Activated naive CD8-positive, alpha-beta T cell treated with anti-CD3 and anti-CD28 coated beads for 36 hours (primary cell): Measurements from ENCODE around the gene P2RX7. TPM values are rescaled to one million over a fixed set of nuclear protein-coding genes. Genes with fewer than 3 reads are reported as not detected.
"Not testable (repeated sequence)": the region's sequence is repeated elsewhere in the genome, so short reads cannot be mapped to it uniquely, and the experiment has no call there.

ENCODE experiments used
- DNase-seq: peaks from one replicate; pipeline ENCODE4 v3.0.0; 2021
- H3K27ac Mint-ChIP-seq: one replicate; pipeline ENCODE4 v1.8.0; 2022; ENCODE audit warnings: mild to moderate bottlenecking, moderate library complexity, mixed read lengths
- H3K27me3 Mint-ChIP-seq: one replicate; pipeline ENCODE4 v1.8.0; 2022; ENCODE audit warnings: mild to moderate bottlenecking, mixed read lengths
- H3K36me3 Mint-ChIP-seq: one replicate; pipeline ENCODE4 v1.8.0; 2021; ENCODE audit warnings: mild to moderate bottlenecking, mixed read lengths
- H3K4me1 Mint-ChIP-seq: one replicate; pipeline ENCODE4 v1.8.0; 2021; ENCODE audit warnings: mixed read lengths
- H3K4me3 Mint-ChIP-seq: one replicate; pipeline ENCODE4 v1.8.0; 2022; ENCODE audit warnings: mild to moderate bottlenecking, moderate library complexity, mixed read lengths
- H3K9me3 Mint-ChIP-seq: one replicate; pipeline ENCODE4 v1.8.0; 2022; ENCODE audit warnings: mixed read lengths
- total RNA-seq, 2 experiments: library from RNA; stranded (reverse); gene quantifications; one replicate each; pipeline ENCODE4 v1.2.3, GENCODE V29; 2021

Gene P2RX7
- total RNA-seq, 2 experiments from 2014 or later, result 3.6 to 3.9 TPM

GRCh38 chr12:121214166-121214777, 81.6 kb downstream of the P2RX7 start:
- Mint-ChIP-seq H3K27me3 (no peaks in the 10 kb centered on the region), H3K9me3 (no peaks in the 10 kb centered on the region), H3K36me3 (peaks cover 22% of the 10 kb centered on the region), H3K27ac (peak overlapping the region; percentile 62), H3K4me1 (peaks cover 37% of the 10 kb centered on the region), H3K4me3 (no peak overlapping the region)
- DNase-seq, result peak; percentile 23

- peaks cover 35% of the 10 kb centered on the region for H3K4me1 Mint-ChIP-seq
- H3K9me3 Mint-ChIP-seq, result no peaks in the 10 kb centered on the region
- no peaks in the 10 kb centered on the region for H3K27me3 Mint-ChIP-seq
- peaks cover 22% of the 10 kb centered on the region for H3K36me3 Mint-ChIP-seq
- H3K27ac Mint-ChIP-seq, result peak overlapping the region; percentile 62
- DNase-seq, result no peak
- H3K4me3 Mint-ChIP-seq, result no peak overlapping the region
Observed at GRCh38 chr12:121214855-121215745, 82.4 kb downstream of the P2RX7 start.

DNA sequence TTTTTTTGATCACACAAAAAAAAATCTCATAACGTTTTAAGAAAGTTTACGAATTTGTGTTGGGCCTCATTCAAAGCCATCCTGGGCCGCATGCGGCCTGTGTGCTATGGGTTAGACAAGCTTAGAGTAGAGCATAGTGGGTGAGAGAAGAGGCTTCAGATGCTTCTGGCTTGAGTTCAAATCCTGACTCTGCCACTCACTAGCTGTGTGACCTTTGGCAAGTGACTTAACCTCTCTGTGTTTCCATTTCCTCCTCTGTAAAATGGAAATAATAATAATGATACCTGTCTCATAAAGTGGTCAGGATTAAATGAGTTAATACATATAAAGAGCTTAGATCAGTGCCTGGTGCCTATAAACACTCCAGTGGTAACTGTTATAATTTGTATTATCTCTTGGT, 83.4 kb downstream of the P2RX7 start:
- Mint-ChIP-seq H3K4me3 (no peak overlapping the region), H3K27me3 (no peaks in the 10 kb centered on the region), H3K27ac (peak overlapping the region; percentile 56), H3K4me1 (peaks cover 28% of the 10 kb centered on the region), H3K9me3 (no peaks in the 10 kb centered on the region), H3K36me3 (peaks cover 22% of the 10 kb centered on the region)
- no peak for DNase-seq

- no peaks in the 10 kb centered on the region for H3K27me3 Mint-ChIP-seq
- H3K9me3 Mint-ChIP-seq, result no peaks in the 10 kb centered on the region
- DNase-seq, result no peak
- H3K4me3 Mint-ChIP-seq, result no peak overlapping the region
- peaks cover 26% of the 10 kb centered on the region for H3K36me3 Mint-ChIP-seq
- peaks cover 23% of the 10 kb centered on the region for H3K4me1 Mint-ChIP-seq
- no peak overlapping the region for H3K27ac Mint-ChIP-seq
Observed at GRCh38 chr12:121217063-121217462, 84.4 kb downstream of the P2RX7 start.

GRCh38 chr12:121217761-121218160, 85.1 kb downstream of the P2RX7 start:
- no peak overlapping the region for H3K4me3 Mint-ChIP-seq
- DNase-seq, result no peak
- H3K27me3 Mint-ChIP-seq, result no peaks in the 10 kb centered on the region
- H3K36me3 Mint-ChIP-seq, result peaks cover 29% of the 10 kb centered on the region
- peaks cover 21% of the 10 kb centered on the region for H3K4me1 Mint-ChIP-seq
- H3K27ac Mint-ChIP-seq, result peak overlapping the region; percentile 11
- no peaks in the 10 kb centered on the region for H3K9me3 Mint-ChIP-seq

GRCh38 chr12:121218588-121219352, 86.1 kb downstream of the P2RX7 start:
- no peak for DNase-seq
- H3K27ac Mint-ChIP-seq, result no peak overlapping the region
- H3K36me3 Mint-ChIP-seq, result peaks cover 34% of the 10 kb centered on the region
- no peak overlapping the region for H3K4me3 Mint-ChIP-seq
- no peaks in the 10 kb centered on the region for H3K9me3 Mint-ChIP-seq
- H3K27me3 Mint-ChIP-seq, result no peaks in the 10 kb centered on the region
- H3K4me1 Mint-ChIP-seq, result peaks cover 26% of the 10 kb centered on the region

- Mint-ChIP-seq H3K27me3 (no peaks in the 10 kb centered on the region), H3K36me3 (peaks cover 35% of the 10 kb centered on the region), H3K27ac (no peak overlapping the region), H3K9me3 (no peaks in the 10 kb centered on the region), H3K4me3 (no peak overlapping the region), H3K4me1 (peaks cover 24% of the 10 kb centered on the region)
- DNase-seq, result no peak
Observed at GRCh38 chr12:121219353-121219986, 86.8 kb downstream of the P2RX7 start.

GRCh38 chr12:121222847-121223246, 90.2 kb downstream of the P2RX7 start:
- peak overlapping the region; percentile 76 for H3K27ac Mint-ChIP-seq
- H3K4me3 Mint-ChIP-seq, result no peak overlapping the region
- peaks cover 40% of the 10 kb centered on the region for H3K36me3 Mint-ChIP-seq
- no peaks in the 10 kb centered on the region for H3K27me3 Mint-ChIP-seq
- H3K9me3 Mint-ChIP-seq, result no peaks in the 10 kb centered on the region
- H3K4me1 Mint-ChIP-seq, result peaks cover 28% of the 10 kb centered on the region
- no peak for DNase-seq

DNA sequence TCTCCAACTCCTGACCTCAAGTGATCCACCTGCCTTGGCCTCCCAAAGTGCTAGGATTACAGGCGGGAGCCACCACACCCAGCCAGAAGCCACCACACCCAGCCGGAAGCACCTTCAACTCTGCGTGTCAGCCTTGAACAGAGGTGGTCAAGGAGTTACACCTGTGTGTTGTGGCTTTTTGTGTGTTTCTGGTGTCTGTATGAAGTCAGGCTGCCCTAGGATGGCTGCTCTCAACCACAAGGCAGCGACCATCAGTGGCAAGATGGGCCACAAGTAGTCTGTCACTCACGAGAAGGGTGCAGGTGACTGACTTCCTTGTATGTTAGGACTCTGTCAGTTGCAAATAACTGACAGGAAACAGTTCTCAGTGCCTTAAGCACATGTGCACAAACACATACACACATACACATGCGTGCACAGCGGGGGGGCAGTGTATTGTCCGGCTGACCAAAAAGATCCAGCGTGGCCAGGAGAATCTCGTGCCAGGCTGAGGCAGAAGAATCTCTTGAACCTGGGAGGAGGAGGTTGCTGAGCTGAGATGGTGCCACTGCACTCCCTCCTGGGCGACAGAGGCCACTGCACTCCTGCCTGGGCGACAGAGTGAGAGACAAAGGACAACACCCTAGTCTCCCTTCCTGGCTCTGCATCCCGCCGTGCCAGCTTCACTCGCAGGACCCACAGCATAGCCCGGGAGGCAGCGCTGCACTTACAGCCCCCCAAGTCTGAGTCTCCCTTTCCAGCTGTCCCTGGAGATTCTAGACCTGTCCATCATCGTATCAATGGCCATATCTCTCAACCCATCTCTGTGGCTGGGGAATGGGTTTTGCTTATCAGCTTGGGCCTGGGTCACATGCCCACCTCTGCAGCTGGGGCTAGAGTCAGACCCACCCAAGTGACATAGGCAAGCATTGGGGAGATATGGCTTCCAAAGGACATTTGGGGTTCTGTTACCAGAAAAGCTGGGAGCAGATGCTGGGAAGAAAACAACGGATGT, 90.9 kb downstream of the P2RX7 start:
- no peaks in the 10 kb centered on the region for H3K27me3 Mint-ChIP-seq
- H3K4me3 Mint-ChIP-seq, result peak overlapping the region; percentile 18
- H3K4me1 Mint-ChIP-seq, result peaks cover 28% of the 10 kb centered on the region

GRCh38 chr12:121224591-121224990, 91.9 kb downstream of the P2RX7 start:
- no peak for DNase-seq

More for the DNA sequence above, 90.9 kb downstream of the P2RX7 start:
- peak; percentile 36 for DNase-seq
- peaks cover 40% of the 10 kb centered on the region for H3K36me3 Mint-ChIP-seq
- H3K27ac Mint-ChIP-seq, result peak overlapping the region; percentile 76
- H3K9me3 Mint-ChIP-seq, result no peaks in the 10 kb centered on the region

DNA sequence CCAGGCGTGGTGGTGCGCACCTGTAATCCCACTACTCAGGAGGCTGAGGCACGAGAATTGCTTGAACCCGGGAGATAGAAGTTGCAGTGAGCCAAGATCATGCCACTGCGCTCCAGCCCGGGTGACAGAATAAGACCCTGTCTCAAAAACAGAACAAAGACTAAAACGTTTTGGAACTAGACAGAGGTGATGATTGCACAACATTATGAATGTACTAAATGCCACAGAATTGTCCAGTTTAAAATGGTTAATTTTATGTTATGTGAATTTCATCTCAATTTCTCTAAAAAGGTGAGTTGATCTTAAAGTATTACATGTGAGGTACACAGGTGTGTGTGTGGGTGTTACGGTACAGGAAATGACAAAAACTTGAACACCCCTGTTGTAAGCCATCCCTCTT, 93.7 kb downstream of the P2RX7 start:
- H3K9me3 Mint-ChIP-seq, result no peaks in the 10 kb centered on the region
- H3K27me3 Mint-ChIP-seq, result no peaks in the 10 kb centered on the region
- peaks cover 38% of the 10 kb centered on the region for H3K36me3 Mint-ChIP-seq
- no peak for DNase-seq
- H3K4me1 Mint-ChIP-seq, result peaks cover 32% of the 10 kb centered on the region
- H3K4me3 Mint-ChIP-seq, result no peak overlapping the region
- H3K27ac Mint-ChIP-seq, result no peak overlapping the region

More at GRCh38 chr12:121224591-121224990, 91.9 kb downstream of the P2RX7 start:
- Mint-ChIP-seq H3K9me3 (no peaks in the 10 kb centered on the region), H3K36me3 (peaks cover 37% of the 10 kb centered on the region), H3K4me1 (peaks cover 28% of the 10 kb centered on the region), H3K27ac (peak overlapping the region; percentile 76), H3K27me3 (no peaks in the 10 kb centered on the region), H3K4me3 (peak overlapping the region; percentile 1)

DNA sequence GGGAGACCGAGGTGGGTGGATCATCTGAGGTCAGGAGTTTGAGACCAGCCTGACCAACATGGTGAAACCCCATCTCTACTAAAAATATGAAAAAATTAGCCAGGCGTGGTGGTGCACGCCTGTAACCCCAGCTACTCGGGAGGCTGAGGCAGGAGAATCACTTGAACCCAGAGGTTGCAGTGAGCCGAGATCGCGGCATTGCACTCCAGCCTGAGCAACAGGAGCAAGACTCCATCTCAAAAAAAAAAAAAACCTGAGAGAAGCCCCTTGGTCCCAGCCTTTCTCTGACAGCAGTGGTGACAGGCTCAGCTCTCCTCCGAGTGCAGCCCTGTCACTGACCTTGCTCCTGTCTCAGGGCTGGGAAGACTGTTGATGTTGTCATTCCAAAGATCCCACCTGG, 94.2 kb downstream of the P2RX7 start:
- H3K36me3 Mint-ChIP-seq, result peaks cover 35% of the 10 kb centered on the region
- H3K9me3 Mint-ChIP-seq, H3K27ac Mint-ChIP-seq, H3K4me3 Mint-ChIP-seq, DNase-seq, H3K27me3 Mint-ChIP-seq: not testable (repeated sequence)
- H3K4me1 Mint-ChIP-seq, result peaks cover 32% of the 10 kb centered on the region

DNA sequence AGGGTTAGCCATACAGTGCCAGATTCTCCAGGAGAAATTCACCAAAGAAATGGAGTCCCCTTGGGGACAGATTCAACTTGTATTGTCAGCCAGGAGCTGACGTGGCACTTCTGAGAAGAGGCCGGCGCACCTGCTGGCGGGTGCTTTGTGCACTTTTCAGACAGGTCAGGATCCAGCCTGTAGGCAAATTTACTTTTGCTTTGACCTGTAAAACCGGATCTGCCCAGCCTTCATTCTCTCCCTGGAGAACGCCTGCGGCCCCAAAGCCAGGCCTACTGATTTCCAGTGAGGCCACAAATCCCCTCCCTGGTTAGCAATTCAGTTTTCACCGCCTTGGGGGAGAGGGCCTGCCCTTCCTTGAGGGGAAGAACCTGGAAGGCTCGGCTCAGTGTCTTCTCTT, 94.6 kb downstream of the P2RX7 start:
- H3K9me3 Mint-ChIP-seq, result no peaks in the 10 kb centered on the region
- H3K4me1 Mint-ChIP-seq, result peaks cover 32% of the 10 kb centered on the region
- no peak for DNase-seq
- no peak overlapping the region for H3K27ac Mint-ChIP-seq
- H3K36me3 Mint-ChIP-seq, result peaks cover 31% of the 10 kb centered on the region
- no peak overlapping the region for H3K4me3 Mint-ChIP-seq
- no peaks in the 10 kb centered on the region for H3K27me3 Mint-ChIP-seq
